Measurements from ENCODE around the gene IMMP2L. TPM values are rescaled to one million over a fixed set of nuclear protein-coding genes. Genes with fewer than 3 reads are reported as not detected.

Gene IMMP2L
- total and polyA plus RNA-seq, 2 of the 8 experiments (the other 6 are each of a cell fraction or from before 2014, with no cell fraction given), result 2.3 to 10.1 TPM

DNA sequence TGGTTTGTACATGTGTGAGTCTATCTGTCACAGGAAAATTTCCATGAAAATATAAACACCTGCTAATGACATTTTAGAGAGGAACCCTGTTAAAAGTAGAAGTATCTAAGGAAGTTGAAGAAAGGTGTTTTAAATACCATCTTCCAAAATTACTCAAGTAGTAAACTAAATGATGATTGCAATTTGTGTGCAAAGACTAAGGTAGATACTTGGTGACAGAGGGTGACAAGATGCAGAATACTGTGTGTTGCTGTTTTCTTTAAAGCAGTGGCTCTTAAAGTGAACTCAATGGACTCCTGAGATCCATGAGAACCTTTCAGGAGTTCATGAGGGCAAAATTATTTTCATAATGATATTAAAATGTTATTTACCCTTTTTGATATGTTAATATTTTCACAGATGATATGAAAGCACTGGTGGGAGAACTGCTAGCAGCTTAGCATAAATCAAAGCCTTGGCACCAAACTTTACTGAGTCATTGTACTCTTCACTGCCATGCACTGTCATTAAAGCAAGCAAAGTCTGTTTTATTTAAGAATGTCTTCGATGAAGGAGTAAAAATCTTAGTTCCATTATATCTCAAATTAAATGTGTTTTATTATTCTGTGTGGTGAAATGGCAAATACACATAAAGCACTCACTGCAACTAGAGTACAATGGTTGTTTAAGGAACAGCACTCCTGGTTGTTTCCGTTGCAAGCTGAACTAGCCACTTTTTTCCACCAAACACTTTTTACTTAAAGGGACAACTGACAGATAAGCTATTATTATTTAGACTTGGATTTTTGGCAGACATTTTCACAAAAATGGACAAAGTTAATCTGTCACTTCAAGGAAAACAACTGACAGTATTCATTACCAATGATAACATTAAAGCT lies 337.7 kb downstream of the IMMP2L start (continued):
- TF ChIP-seq RNF2 (IDR thresholded peaks at IDR 0.05; ENCODE audit: borderline replicate concordance, low read depth, low read length, missing control alignments, poor library complexity, severe bottlenecking), result no peak
- no peak for TF ChIP-seq BRCA1 (IDR thresholded peaks at IDR 0.05; ENCODE audit: low read depth, low read length)
- no peak for TF ChIP-seq TAF1 (IDR thresholded peaks at IDR 0.05; ENCODE audit: low read depth, low read length)
- TF ChIP-seq ZNF274 (IDR thresholded peaks at IDR 0.05; ENCODE audit: borderline replicate concordance, extremely low read depth, low read length), result no peak
- TF ChIP-seq, protein P1, sequence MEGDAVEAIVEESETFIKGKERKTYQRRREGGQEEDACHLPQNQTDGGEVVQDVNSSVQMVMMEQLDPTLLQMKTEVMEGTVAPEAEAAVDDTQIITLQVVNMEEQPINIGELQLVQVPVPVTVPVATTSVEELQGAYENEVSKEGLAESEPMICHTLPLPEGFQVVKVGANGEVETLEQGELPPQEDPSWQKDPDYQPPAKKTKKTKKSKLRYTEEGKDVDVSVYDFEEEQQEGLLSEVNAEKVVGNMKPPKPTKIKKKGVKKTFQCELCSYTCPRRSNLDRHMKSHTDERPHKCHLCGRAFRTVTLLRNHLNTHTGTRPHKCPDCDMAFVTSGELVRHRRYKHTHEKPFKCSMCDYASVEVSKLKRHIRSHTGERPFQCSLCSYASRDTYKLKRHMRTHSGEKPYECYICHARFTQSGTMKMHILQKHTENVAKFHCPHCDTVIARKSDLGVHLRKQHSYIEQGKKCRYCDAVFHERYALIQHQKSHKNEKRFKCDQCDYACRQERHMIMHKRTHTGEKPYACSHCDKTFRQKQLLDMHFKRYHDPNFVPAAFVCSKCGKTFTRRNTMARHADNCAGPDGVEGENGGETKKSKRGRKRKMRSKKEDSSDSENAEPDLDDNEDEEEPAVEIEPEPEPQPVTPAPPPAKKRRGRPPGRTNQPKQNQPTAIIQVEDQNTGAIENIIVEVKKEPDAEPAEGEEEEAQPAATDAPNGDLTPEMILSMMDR (IDR thresholded peaks at IDR 0.05; ENCODE audit: control extremely low read depth in 1 of 3, insufficient read depth in 1 of 3, low read depth in 1 of 3, low read length in 3 of 3), result no peak

Measured in H1 (cell line).